ENCODE data around the gene ENO4. TPM values are rescaled to one million over a fixed set of nuclear protein-coding genes. Genes with fewer than 3 reads are reported as not detected.

Gene ENO4
- total and polyA plus RNA-seq, 3 donors from 2014 or later: 1.8 to 9.8 (median 5.6) TPM

DNA sequence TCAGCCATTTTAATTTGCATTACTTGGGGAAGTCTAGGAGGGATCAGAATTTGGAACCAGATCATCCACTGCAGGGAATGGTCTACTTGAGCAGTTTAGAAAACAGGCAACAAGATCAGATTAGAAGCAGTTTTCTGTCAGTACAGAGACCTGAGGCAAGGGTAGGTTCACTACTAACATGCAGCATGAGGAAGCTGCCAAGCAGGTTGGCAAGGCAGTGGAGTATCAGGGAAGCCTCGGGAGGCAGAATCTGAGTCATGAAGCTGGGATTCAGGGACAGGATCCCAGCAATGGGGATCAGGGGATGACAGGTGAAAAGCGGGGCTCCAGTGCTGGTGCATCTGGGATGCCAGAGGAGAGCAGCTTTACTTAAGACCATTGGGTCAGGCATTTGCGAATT lies 28.1 kb downstream of the ENO4 start:
- Histone ChIP-seq H3K4me3 (no peak overlapping the region), H3K4me1 (no peaks in the 10 kb centered on the region), H3K36me3 (ENCODE audit: low read depth, missing control alignments) (no peaks in the 10 kb centered on the region), H3K27ac (no peak overlapping the region), H3K27me3 (no peaks in the 10 kb centered on the region), H3K9me3 (no peaks in the 10 kb centered on the region)
- no peak for DNase-seq
- intact Hi-C loops (cut with DNase I; ENCODE audit: low total_unique reads): no loop called here
- WGBS, 2 donors: 73 to 83% methylated on average over 3 of the region's 3 CpGs
- no peak for TF ChIP-seq POLR2A (IDR thresholded peaks at IDR 0.05)
- TF ChIP-seq, protein P1, sequence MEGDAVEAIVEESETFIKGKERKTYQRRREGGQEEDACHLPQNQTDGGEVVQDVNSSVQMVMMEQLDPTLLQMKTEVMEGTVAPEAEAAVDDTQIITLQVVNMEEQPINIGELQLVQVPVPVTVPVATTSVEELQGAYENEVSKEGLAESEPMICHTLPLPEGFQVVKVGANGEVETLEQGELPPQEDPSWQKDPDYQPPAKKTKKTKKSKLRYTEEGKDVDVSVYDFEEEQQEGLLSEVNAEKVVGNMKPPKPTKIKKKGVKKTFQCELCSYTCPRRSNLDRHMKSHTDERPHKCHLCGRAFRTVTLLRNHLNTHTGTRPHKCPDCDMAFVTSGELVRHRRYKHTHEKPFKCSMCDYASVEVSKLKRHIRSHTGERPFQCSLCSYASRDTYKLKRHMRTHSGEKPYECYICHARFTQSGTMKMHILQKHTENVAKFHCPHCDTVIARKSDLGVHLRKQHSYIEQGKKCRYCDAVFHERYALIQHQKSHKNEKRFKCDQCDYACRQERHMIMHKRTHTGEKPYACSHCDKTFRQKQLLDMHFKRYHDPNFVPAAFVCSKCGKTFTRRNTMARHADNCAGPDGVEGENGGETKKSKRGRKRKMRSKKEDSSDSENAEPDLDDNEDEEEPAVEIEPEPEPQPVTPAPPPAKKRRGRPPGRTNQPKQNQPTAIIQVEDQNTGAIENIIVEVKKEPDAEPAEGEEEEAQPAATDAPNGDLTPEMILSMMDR (IDR thresholded peaks at IDR 0.05): no peak

DNA sequence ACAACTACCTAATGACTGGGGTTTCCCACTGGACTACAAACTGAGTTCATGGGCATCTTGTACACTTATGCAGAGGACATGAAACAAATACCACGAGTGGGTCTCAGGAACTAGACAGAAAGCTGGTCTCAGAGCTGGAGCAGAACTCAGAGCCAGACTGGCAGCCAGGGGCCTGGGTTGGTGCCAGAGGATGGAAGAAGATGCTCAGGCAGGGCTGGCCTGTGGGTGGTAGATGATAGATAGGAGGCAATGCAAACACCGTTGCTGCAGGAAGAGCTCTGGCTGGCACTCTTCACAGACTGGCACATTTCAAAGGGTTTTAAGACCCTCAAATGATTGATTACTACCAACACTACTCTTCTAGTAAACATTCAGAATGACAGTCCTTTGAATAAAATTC lies 28.8 kb downstream of the ENO4 start:
- TF ChIP-seq, protein P1 (IDR thresholded peaks at IDR 0.05): no peak
- TF ChIP-seq POLR2A (IDR thresholded peaks at IDR 0.05): no peak
- Histone ChIP-seq H3K27me3 (no peaks in the 10 kb centered on the region), H3K9me3 (no peaks in the 10 kb centered on the region), H3K27ac (no peak overlapping the region), H3K36me3 (ENCODE audit: low read depth, missing control alignments) (no peaks in the 10 kb centered on the region), H3K4me1 (no peaks in the 10 kb centered on the region), H3K4me3 (no peak overlapping the region)
- intact Hi-C loops (cut with DNase I; ENCODE audit: low total_unique reads): no loop called here
- WGBS, 2 donors: 56 to 60% methylated on average over 2 of the region's 2 CpGs
- no peak for DNase-seq

DNA sequence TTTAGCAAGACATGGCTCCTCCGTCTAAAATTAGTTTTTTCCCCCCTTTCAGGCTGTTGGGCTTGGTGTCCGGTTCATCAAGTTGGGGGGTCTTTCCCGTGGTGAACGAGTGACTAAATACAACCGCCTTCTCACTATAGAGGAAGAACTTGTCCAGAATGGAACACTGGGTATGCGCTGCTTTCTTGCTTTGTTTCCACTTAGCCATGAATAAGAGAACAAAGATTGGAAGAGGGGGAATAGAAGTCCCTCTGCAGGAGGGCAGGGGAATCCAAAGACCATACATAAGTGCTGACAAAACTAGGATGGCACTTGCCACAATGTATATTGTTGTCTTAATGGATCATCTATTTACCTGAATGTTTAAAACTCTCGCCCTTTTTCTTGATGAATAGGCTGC lies 30.5 kb downstream of the ENO4 start:
- no peaks in the 10 kb centered on the region for H3K27me3 ChIP-seq
- H3K27ac ChIP-seq: no peak overlapping the region
- no peaks in the 10 kb centered on the region for H3K9me3 ChIP-seq
- H3K4me3 ChIP-seq: no peak overlapping the region
- H3K36me3 ChIP-seq (ENCODE audit: low read depth, missing control alignments): no peaks in the 10 kb centered on the region
- intact Hi-C loops (cut with DNase I; ENCODE audit: low total_unique reads): no loop called here
- DNase-seq: no peak
- H3K4me1 ChIP-seq: no peaks in the 10 kb centered on the region
- no peak for TF ChIP-seq POLR2A (IDR thresholded peaks at IDR 0.05)
- TF ChIP-seq, protein P1 (IDR thresholded peaks at IDR 0.05): no peak
- WGBS, 2 donors: 74 to 79% methylated on average over 7 of the region's 7 CpGs

DNA sequence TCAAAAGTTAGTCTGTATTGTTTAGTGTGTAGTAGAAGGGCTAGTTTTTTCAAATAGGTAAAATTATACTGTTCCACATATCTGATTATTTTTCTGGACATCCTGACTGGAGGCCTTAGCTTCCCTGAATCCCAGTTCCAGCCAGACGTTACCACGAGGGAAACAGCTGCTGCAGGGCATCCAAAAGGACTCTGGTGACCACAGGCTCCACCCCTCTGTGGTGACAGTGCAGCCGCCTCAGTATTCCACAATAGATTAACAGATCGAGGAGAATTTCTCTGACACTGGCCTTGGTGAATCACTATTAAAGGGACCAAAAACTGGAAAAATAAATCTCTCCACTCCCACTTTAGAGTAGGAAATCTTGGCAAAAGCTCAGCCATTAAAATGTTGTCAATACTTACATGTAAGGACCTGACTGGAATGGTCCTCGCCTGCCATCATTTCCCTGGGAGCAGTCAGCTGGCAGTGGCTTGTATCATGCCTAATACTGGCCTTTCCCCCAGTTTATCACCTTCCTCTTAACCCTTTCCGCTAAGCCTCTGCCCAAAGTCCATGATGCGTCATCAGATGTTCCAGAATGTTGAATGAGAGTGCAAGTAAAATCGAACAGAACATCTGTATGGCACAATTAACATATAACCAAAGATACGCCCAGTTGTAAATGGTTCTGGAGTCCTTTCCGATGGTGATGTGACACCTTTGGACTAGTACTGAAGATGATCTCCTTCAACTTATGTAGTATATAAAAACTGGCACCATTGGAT lies 31.6 kb downstream of the ENO4 start:
- 75 to 82% methylated on average over 10 of the region's 10 CpGs for WGBS, 2 donors
- no peaks in the 10 kb centered on the region for H3K9me3 ChIP-seq
- H3K4me3 ChIP-seq: no peak overlapping the region
- H3K27me3 ChIP-seq: no peaks in the 10 kb centered on the region
- no peak for DNase-seq
- intact Hi-C loops (cut with DNase I; ENCODE audit: low total_unique reads): no loop called here
- H3K4me1 ChIP-seq: no peaks in the 10 kb centered on the region
- TF ChIP-seq, protein P1 (IDR thresholded peaks at IDR 0.05): no peak
- no peaks in the 10 kb centered on the region for H3K36me3 ChIP-seq (ENCODE audit: low read depth, missing control alignments)
- H3K27ac ChIP-seq: no peak overlapping the region

DNA sequence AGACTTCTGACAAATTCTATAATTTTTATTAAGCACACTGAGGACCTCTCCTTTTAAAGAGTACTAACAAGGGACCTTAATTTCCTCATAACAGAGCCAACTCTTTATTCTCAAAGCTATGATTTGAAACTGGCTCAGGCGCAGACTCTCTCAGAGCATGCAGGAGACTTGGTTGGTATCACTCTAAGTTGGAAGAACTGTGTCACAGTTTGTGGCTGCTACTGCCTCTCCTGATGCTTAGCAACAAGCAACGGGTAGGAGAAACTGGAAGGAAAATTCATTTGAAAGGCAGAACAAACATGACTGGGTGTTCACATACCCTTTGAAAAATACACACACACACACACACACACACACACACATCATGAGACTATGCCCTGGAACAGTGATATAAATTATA lies 33.3 kb downstream of the ENO4 start:
- Histone ChIP-seq H3K27ac (no peak overlapping the region), H3K4me3 (no peak overlapping the region), H3K4me1 (no peaks in the 10 kb centered on the region), H3K9me3 (no peaks in the 10 kb centered on the region), H3K27me3 (no peaks in the 10 kb centered on the region), H3K36me3 (ENCODE audit: low read depth, missing control alignments) (no peaks in the 10 kb centered on the region)
- 82 to 91% methylated on average over 2 of the region's 2 CpGs for WGBS, 2 donors
- intact Hi-C loops (cut with DNase I; ENCODE audit: low total_unique reads): no loop called here
- TF ChIP-seq, protein P1 (IDR thresholded peaks at IDR 0.05): no peak
- no peak for TF ChIP-seq POLR2A (IDR thresholded peaks at IDR 0.05)
- no peak for DNase-seq

Data from testis (tissue), 3 donors.